HFF-Myc (cell line): ENCODE data around the gene RPL21.
A peak's percentile ranks its signal among the peaks of the same experiment; 100 is the strongest.

Experiments used
- DNase-seq: peaks from one replicate; pipeline ENCODE4 v3.0.0-alpha.2; 2011; ENCODE audit warnings: low read depth; ENCODE audit errors: extremely low read depth
- H3K4me3 ChIP-seq: replicated peaks from 2 replicates; pipeline ENCODE4 v1.5.1; 2011; ENCODE audit warnings: low read depth, mild to moderate bottlenecking, control low read depth, low read length
- TF ChIP-seq, protein P1 (sequence below): IDR thresholded peaks from 2 replicates; pipeline ENCODE4 v1.5.1; 2012; ENCODE audit warnings: mild to moderate bottlenecking, low read depth, low read length, control low read depth; ENCODE audit errors: missing control alignments

The RPL21 gene

GRCh38 chr13:27251166-27252091 is at the start of gene RPL21:
RPL21 (plus strand) TSS chr13:27251558; CDS start chr13:27253777, 2,219 bp downstream.
- H3K4me3 ChIP-seq, result peak within 1 kb of the TSS; percentile 99
- DNase-seq, result peak; percentile 91
- TF ChIP-seq, protein P1, sequence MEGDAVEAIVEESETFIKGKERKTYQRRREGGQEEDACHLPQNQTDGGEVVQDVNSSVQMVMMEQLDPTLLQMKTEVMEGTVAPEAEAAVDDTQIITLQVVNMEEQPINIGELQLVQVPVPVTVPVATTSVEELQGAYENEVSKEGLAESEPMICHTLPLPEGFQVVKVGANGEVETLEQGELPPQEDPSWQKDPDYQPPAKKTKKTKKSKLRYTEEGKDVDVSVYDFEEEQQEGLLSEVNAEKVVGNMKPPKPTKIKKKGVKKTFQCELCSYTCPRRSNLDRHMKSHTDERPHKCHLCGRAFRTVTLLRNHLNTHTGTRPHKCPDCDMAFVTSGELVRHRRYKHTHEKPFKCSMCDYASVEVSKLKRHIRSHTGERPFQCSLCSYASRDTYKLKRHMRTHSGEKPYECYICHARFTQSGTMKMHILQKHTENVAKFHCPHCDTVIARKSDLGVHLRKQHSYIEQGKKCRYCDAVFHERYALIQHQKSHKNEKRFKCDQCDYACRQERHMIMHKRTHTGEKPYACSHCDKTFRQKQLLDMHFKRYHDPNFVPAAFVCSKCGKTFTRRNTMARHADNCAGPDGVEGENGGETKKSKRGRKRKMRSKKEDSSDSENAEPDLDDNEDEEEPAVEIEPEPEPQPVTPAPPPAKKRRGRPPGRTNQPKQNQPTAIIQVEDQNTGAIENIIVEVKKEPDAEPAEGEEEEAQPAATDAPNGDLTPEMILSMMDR, result no peak

- TF ChIP-seq, protein P1, result no peak
- DNase-seq, result no peak
- H3K4me3 ChIP-seq, result no peak overlapping the region
Measured at GRCh38 chr13:27201661-27202060, 49.7 kb upstream of the RPL21 start.

DNA sequence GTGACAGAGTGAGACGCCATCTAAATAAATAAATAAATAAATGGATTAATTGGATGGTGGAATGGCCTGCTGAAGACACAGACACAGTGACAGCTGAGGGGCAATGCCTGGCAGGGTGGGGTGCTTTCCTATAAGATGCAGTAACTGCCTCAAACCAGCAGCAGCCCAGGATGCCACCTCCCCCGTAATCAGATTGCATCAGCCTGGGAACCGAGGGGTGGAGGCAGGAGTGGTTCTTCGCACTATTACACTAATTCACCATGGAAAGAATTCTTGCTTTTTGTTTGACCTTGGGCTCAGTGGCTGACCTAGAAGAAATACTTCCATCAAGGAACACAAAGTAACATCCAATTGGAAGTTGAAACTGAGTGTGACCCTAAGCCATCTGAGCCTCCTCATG is 48.2 kb upstream of the RPL21 start:
- no peak for DNase-seq

DNA sequence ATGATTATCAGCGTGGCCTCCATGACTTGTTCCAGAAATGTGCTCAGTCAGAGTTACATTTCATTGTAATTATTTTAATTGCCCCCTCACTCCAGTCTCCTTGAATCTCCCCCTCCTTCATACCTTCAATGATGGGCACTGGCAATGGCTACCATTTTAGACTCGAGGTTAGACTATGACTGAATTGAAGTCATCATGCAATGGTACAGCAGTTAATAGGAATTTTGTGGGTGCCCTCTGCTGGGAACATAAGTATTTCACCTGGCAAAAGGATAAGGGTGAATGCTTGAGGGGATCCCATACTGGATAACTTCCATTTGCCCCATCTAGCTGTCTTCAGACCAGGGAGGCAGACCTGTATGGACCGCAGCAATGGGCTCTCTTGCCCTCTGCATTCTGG is 47.5 kb upstream of the RPL21 start:
- DNase-seq, result no peak
- TF ChIP-seq, protein P1, result no peak

More for the DNA sequence above, 48.2 kb upstream of the RPL21 start:
- no peak overlapping the region for H3K4me3 ChIP-seq
- TF ChIP-seq, protein P1, result no peak

GRCh38 chr13:27208514-27208913 is 42.8 kb upstream of the RPL21 start:
- no peak for DNase-seq
- no peak overlapping the region for H3K4me3 ChIP-seq
- TF ChIP-seq, protein P1, result no peak

More for the DNA sequence above, 47.5 kb upstream of the RPL21 start:
- H3K4me3 ChIP-seq, result no peak overlapping the region

GRCh38 chr13:27211271-27211670 is 40.1 kb upstream of the RPL21 start:
- TF ChIP-seq, protein P1, result no peak
- H3K4me3 ChIP-seq, result no peak overlapping the region
- DNase-seq, result no peak
